ENCODE data around the gene CA5A.
"Not testable (repeated sequence)": the region's sequence is repeated elsewhere in the genome, so short reads cannot be mapped to it uniquely, and the experiment has no call there.

- TF ChIP-seq POLR2A (IDR thresholded peaks at IDR 0.05; ENCODE audit: low read depth, low read length); POLR2AphosphoS5 (IDR thresholded peaks at IDR 0.05; ENCODE audit: low read depth, low read length); TAF1 (IDR thresholded peaks at IDR 0.05; ENCODE audit: borderline replicate concordance, low read depth, low read length): not testable (repeated sequence)
These were observed 22.2 kb downstream of the CA5A start for GRCh38 chr16:87914021-87914725.
